NOMO-1 treated with dmso at 0.1 percent for 144 hours (cell line): ENCODE results near the gene VASP.
A peak's percentile ranks its signal among the peaks of the same experiment; 100 is the strongest.

Source experiments
- DNase-seq: peaks from one replicate; lab custom pipeline; 2025; ENCODE audit not compliant: unreplicated experiment; lab: John Stamatoyannopoulos, UW

The VASP gene

GRCh38 chr19:45473682-45474605, 33.3 kb upstream of the VASP start:
- DNase-seq = no peak

DNA sequence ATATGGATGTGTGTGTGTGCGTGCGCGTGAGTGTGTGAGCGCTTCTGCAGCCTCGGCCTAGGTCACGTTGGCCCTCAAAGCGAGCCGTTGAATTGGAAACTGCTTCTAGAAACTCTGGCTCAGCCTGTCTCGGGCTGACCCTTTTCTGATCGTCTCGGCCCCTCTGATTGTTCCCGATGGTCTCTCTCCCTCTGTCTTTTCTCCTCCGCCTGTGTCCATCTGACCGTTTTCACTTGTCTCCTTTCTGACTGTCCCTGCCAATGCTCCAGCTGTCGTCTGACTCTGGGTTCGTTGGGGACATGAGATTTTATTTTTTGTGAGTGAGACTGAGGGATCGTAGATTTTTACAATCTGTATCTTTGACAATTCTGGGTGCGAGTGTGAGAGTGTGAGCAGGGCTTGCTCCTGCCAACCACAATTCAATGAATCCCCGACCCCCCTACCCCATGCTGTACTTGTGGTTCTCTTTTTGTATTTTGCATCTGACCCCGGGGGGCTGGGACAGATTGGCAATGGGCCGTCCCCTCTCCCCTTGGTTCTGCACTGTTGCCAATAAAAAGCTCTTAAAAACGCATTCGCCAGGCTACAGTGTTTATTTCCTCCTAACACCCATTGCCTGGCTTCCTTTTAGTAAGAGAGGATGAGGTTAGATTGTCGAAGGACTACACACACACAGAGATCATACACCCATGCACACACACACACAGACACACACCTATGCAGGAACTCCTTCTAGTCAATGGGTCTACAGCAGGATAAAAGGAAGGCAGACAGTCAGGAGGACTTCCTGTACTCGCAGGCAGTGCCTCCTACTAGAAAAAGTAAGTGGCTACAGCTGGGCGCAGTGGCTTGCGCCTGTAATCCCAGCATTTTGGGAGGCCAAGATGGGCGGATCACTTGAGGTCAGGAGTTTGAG, 32.4 kb upstream of the VASP start:
- no peak for DNase-seq

GRCh38 chr19:45475537-45476291, 31.6 kb upstream of the VASP start:
- no peak for DNase-seq

GRCh38 chr19:45476304-45476703, 31.0 kb upstream of the VASP start:
- DNase-seq = no peak

DNA sequence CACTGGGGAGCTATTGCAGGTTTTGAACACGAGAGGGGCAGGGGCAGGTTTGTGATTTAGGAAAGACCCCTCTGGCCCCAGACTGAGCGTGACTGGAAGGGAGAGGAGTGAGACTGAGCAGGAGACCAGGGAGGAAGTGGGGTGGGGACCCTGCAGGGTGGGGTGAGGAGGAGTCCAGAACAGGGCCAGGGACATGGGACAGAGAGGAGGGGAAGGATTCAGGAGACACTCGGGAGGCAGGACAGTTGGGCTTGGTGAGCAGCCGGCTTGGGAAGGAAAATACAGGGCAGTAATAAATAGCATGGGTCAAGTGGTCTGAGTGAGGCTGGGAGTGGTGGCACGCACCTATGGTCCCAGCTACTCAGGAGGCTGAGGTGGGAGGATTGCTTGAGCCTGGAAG, 30.1 kb upstream of the VASP start:
- no peak for DNase-seq

DNA sequence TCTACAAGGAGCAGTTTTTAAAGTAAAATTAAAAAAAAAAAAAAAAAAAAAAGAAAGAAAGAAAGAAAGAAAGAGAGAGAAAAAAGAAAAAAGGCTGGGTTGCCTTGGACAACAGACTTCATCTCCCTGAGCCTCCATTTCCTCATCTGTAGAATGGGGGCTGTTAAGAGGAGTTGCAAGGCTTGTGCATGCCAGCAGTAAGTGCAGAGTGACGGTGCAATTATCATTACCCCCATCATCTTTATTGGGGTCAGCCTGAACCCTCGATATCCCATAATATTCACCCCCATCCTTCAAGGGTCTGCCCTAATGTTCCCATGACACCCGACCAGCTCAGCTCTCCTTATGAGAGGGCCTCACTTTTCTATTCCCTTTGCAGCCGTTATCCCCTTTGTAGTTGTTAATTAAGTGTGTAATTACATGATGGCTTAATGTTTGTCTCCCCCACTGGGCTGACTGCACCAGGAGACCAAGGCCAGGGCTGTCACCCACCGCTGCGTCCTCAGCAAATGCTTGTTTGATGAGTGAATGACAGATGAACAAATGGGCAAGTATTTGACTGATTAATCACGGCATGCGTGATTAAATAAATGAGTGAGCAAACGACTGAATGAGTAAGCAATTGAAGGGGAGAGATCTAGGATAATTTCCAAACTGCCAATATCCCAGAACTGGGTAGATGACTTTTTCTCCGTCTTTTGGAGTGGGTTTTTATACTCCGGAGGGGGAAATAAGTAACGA, 29.4 kb upstream of the VASP start:
- DNase-seq = no peak

- peak; percentile 87 for DNase-seq
Observed at GRCh38 chr19:45478454-45479238, 28.6 kb upstream of the VASP start.

DNA sequence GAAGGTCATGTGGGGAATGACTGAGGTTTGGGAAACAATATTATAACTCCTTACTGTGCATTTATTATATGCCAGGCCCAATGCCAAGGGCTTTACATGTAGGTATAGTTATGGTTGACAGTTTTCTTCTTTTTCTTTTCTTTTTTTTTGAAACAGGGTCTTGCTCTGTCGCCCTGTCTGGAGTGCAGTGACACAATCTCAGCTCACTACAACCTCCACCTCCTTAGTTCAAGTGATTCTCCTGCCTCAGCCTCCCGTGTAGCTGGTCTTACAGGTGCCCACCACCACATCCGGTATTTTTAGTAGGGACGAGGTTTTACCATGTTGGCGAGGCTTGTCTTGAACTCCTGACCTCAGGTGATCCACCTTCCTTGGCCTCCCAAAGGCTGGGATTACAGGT, 24.2 kb upstream of the VASP start:
- DNase-seq = no peak

GRCh38 chr19:45484273-45484945, 22.9 kb upstream of the VASP start:
- no peak for DNase-seq

DNA sequence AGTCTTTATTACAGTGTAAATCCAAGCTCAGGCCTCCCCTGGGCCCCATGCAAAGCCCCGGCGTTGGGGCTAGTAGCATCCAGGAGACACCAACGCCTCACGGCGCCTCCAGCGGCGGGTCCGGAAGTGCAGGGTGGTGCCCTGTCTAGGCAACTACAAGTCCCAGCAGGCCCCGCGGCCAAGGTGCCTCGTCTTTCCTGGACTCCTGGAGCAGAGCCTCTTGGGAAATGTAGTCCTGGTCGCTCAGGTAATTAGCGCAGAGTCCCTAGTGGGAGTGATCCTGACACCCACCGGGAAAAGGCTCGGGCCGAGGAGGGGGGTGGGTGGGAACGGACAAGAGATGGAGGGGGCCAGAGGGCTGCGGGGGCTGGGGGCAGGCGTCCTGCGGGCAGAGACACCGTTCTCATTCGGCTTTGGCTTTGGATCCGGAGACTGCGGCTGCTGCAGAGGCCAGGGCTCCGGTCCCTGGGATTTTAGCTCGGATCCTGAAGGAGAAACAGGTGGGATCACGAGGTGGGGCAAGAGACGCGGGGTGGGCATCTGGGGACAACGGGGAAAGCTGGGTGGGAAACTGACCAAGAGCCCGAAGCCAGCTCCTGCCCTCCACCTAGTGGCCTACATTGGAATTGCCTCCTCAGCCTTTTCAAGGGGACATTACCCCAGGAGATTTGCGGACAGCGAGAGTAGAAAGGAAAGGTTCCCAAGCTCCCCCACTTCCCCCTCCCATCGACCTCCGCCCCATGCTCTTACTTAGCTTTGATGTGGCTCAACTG, 21.8 kb upstream of the VASP start:
- DNase-seq = peak; percentile 84

DNA sequence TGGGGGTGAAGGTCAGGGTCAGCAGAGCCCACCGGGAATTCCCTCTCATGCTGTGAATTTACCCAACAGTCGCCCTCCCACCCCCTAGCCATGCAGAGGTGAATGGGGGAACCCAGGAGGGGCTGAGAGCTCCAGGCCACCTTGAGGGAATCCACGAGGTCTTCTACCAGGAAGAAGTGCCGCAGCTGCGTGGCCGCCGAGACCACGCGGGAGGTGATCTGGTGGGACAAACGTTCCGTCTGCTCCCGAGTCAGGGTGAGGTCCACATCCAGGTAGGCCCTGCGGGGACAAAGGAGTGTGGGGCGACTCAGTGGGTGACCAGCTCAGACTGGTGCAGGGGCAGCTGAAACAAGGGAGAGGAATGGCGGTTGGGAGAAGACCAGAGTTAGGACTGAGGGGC, 18.6 kb upstream of the VASP start:
- DNase-seq = no peak

- no peak for DNase-seq
Observed at GRCh38 chr19:45489216-45489855, 17.9 kb upstream of the VASP start.

GRCh38 chr19:45492137-45492626, 15.1 kb upstream of the VASP start:
- no peak for DNase-seq

GRCh38 chr19:45492627-45493470, 14.4 kb upstream of the VASP start:
- DNase-seq = peak; percentile 20

DNA sequence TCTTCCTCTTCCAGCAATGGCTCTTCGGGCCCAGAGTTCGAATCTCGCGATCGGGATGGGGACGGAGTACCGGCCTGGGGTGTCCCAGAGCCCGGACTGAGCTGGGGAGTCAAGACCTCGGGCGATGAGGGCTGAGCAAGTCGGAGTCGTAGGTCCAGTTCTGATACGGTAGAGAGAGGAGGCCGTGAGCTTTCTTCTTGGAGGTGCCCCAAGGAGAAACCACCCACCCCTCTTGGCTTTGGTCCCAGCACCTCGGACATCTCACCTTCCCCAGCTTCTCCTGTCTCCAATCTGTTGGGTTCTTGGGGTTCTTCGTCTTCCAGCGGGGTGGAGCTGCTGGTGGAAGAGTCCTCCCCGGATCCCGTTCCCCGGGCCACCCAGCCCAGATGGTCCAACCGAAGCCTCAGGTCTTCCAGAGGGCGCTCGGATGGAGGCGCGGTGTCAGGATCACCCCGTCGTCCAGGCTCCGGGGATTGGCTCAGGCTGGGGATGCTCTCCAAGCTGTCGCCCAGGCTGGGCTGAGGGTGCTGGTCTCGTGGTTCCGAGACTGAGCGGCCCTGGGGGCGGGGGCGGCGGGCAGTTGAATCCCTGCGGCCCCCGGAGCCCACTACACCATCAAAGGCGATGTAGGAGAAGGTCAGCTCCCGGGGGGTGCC, 12.9 kb upstream of the VASP start:
- no peak for DNase-seq

DNA sequence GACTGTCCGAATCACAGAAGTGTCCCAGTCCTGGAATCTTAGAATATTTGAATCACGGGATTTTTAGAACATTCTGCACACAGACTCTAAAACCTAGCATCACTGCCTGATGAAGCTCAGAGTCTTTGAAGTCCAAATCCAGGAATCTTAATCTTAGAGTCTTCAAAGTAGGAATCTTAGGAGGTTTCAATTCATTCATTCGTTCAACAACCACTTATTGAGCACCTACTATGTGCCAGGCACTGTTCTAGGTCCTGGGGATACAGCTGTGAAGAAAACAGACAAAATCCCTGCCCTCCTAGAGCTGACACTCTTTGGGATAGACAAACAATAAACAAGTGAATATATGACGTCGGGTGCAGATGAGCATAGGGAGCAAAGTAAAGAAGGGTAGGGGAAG, 12.1 kb upstream of the VASP start:
- no peak for DNase-seq
